Suprapubic skin (tissue), 3 donors: ENCODE measurements around the gene COQ9.

Experiments used
- EP300 ChIP-seq: sonication (generic); formaldehyde crosslinking; IDR thresholded peaks from one replicate; pipeline ENCODE4 v1.6.1; 2017; ENCODE audit warnings: antibody characterized with exemption
- TF ChIP-seq, protein P1 (sequence below), 2 donors: fragments of 200-600 bp in 1 of 2; fragments of 450-650 bp in 1 of 2; sonication (generic) in 1 of 2; IDR thresholded peaks; one replicate each; pipeline ENCODE4 v1.5.1; 2016 to 2019; ENCODE audit warnings: antibody characterized with exemption in 2 of 2, mild to moderate bottlenecking in 1 of 2, moderate library complexity in 1 of 2

DNA sequence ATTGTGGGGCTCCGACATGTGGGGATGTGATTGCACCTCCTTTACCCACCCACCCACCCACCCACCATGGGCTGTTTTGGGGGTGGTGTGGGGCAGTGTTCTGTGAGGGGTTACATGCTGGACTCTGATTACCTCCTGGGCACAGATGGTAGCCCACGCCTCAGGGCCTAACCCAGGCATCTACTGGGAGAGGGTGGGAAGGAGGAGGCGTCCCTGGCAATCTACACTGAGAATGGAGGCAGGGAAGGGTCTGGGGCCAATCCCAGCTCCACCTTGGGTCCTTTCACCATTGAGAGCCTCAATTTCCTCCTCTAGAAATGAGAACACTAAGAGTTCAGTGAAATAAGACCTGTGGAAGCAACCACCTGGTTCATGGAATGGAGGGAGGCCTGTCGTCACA is 50.8 kb downstream of the COQ9 start:
- TF ChIP-seq, protein P1, sequence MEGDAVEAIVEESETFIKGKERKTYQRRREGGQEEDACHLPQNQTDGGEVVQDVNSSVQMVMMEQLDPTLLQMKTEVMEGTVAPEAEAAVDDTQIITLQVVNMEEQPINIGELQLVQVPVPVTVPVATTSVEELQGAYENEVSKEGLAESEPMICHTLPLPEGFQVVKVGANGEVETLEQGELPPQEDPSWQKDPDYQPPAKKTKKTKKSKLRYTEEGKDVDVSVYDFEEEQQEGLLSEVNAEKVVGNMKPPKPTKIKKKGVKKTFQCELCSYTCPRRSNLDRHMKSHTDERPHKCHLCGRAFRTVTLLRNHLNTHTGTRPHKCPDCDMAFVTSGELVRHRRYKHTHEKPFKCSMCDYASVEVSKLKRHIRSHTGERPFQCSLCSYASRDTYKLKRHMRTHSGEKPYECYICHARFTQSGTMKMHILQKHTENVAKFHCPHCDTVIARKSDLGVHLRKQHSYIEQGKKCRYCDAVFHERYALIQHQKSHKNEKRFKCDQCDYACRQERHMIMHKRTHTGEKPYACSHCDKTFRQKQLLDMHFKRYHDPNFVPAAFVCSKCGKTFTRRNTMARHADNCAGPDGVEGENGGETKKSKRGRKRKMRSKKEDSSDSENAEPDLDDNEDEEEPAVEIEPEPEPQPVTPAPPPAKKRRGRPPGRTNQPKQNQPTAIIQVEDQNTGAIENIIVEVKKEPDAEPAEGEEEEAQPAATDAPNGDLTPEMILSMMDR (IDR thresholded peaks at IDR 0.05): no peak
- TF ChIP-seq EP300: no peak
